ENCODE data around the gene CTNNBIP1. TPM values are rescaled to one million over a fixed set of nuclear protein-coding genes. Genes with fewer than 3 reads are reported as not detected.

Gene CTNNBIP1
- total and polyA plus RNA-seq, 2 of the 8 experiments (the other 6 are each of a cell fraction or from before 2014, with no cell fraction given) = 40.9 to 46.6 TPM

DNA sequence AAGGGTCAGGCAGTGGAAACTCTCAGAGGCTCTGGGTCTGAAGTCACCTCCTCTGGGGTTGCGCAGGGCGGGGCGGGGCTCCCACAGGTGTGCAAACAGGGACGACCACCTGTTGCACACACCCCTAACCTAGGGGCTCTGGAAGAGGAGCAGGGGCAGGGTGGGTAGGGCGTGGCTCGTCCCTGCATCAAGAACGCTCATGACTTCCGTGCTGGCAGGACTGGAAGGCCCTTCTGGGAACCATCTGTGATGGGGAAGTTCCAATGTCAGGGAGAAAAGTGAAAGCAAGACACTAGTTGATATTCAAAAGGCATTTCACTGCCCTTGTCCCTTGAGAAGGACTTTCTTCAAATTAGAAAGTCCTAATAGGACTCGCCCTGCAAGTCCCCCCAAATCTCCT, 64.2 kb downstream of the CTNNBIP1 start (continued):
- TF ChIP-seq, protein P1, sequence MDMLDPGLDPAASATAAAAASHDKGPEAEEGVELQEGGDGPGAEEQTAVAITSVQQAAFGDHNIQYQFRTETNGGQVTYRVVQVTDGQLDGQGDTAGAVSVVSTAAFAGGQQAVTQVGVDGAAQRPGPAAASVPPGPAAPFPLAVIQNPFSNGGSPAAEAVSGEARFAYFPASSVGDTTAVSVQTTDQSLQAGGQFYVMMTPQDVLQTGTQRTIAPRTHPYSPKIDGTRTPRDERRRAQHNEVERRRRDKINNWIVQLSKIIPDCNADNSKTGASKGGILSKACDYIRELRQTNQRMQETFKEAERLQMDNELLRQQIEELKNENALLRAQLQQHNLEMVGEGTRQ (IDR thresholded peaks at IDR 0.05; ENCODE audit: low read length) = no peak
- TF ChIP-seq SIX5 (IDR thresholded peaks at IDR 0.05; ENCODE audit: low read depth, low read length) = no peak
- TF ChIP-seq NANOG (IDR thresholded peaks at IDR 0.05; ENCODE audit: insufficient read depth, low read depth, low read length, poor library complexity, severe bottlenecking) = no peak
- TF ChIP-seq CHD2 (IDR thresholded peaks at IDR 0.05; ENCODE audit: low read length) = no peak
- no peak for TF ChIP-seq FOSL1 (IDR thresholded peaks at IDR 0.05; ENCODE audit: insufficient read depth, low read depth, low read length)
- TF ChIP-seq ASH2L (IDR thresholded peaks at IDR 0.05; ENCODE audit: low read length) = no peak
- TF ChIP-seq, protein P2, sequence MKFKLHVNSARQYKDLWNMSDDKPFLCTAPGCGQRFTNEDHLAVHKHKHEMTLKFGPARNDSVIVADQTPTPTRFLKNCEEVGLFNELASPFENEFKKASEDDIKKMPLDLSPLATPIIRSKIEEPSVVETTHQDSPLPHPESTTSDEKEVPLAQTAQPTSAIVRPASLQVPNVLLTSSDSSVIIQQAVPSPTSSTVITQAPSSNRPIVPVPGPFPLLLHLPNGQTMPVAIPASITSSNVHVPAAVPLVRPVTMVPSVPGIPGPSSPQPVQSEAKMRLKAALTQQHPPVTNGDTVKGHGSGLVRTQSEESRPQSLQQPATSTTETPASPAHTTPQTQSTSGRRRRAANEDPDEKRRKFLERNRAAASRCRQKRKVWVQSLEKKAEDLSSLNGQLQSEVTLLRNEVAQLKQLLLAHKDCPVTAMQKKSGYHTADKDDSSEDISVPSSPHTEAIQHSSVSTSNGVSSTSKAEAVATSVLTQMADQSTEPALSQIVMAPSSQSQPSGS (IDR thresholded peaks at IDR 0.05; ENCODE audit: low read length) = no peak
- no peak for TF ChIP-seq SAP30 (IDR thresholded peaks at IDR 0.05; ENCODE audit: insufficient read depth, insufficient replicate concordance, low read length)
- TF ChIP-seq HDAC6 (IDR thresholded peaks at IDR 0.05; ENCODE audit: low read depth, low read length) = no peak
- TF ChIP-seq CREB1 (IDR thresholded peaks at IDR 0.05) = no peak
